H1 (cell line): ENCODE results near the gene RAD50. TPM values are rescaled to one million over a fixed set of nuclear protein-coding genes. Genes with fewer than 3 reads are reported as not detected.

Experiments
- GTF2F1 ChIP-seq: IDR thresholded peaks from 2 replicates; pipeline ENCODE4 v1.6.1; 2012; ENCODE audit warnings: low read depth, low read length, improper control_type of control experiment, borderline replicate concordance
- PHF8 ChIP-seq: fragments of 200-600 bp; sonication (generic); conservative IDR thresholded peaks from 2 replicates; pipeline ENCODE4 v1.7.1; 2012; ENCODE audit warnings: low read depth, mild to moderate bottlenecking, inconsistent platforms, low read length, moderate library complexity
- POLR2AphosphoS5 ChIP-seq: IDR thresholded peaks from 2 replicates; pipeline ENCODE4 v1.6.1; 2011; ENCODE audit warnings: low read depth, low read length
- polyA plus RNA-seq, 7 experiments: library from polyadenylated mRNA; depleted of rRNA in 3 of 7; stranded (reverse) in 5 of 7; unstranded in 2 of 7; fragments of >200 nt in 5 of 7; fragments of 200-250 nt in 2 of 7; gene quantifications; 1 replicate in 5 of 7; 2 replicates in 1 of 7; 4 replicates in 1 of 7; pipeline versions ENCODE4 v1.2.1 to v1.2.3, GENCODE V29; 2011 to 2013; ENCODE audit warnings: missing spikeins in 2 of 7, mixed read lengths in 2 of 7
- total RNA-seq: library from RNA; stranded (reverse); fragmentation: NEBNext Ultra II Directional; extraction: Animal tissue kit (Norgen Biotek cat#: 25700); gene quantifications from 2 replicates; pipeline ENCODE4 v1.2.1, GENCODE V29; 2021

Gene RAD50
- total and polyA plus RNA-seq, 2 of the 8 experiments (the other 6 are each of a cell fraction or from before 2014, with no cell fraction given) = 10.1 to 39.4 TPM

DNA sequence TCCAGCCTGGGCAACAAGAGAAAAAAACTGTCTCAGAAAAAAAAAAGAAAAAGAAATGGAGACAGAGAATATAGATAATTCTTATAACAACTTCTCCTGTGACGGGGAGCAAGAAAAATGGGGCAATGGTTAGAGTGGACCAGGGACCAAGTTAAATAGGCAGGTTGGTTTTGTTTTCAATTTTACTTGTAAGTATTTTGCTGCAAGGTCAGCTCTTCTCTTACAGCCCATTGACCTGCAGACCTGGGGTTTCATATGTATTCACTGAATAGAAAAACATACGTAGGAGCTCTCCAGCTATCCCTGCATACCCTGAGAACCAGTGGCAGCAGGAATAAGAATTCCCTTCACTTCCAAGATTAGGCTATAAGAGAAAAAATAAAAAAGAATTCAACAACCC, 72.0 kb downstream of the RAD50 start (continued):
- TF ChIP-seq PHF8 = no peak
- TF ChIP-seq GTF2F1 = no peak
- no peak for TF ChIP-seq POLR2AphosphoS5
